ENCODE results near the gene GCN1. TPM values are rescaled to one million over a fixed set of nuclear protein-coding genes. Genes with fewer than 3 reads are reported as not detected.
A peak's percentile ranks its signal among the peaks of the same experiment; 100 is the strongest.

GCN1 gene
- polyA plus RNA-seq, 3 donors = 5.0 to 22.1 (median 8.3) TPM

DNA sequence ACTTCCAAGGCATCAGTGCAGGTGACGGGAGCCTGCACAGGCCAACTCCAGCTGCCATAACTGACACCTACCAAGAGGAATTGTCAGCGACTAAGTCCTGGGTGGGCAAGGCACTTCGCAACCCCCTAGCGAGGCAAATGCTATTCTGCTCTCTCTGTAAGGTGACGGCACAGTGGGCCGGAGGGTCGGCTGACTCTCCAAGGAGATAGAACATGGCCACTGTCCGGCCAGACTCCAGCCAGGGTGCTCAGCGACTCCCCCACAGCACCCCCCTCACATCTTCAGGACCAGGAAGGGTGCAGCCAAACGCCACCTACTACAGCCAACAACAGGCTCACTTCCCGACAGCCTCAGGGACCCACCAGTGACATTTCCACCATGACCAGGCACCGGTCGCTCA lies 91.1 kb downstream of the GCN1 start:
- Histone ChIP-seq H2AFZ (ENCODE audit: insufficient read depth, low read depth, low read length, poor library complexity, severe bottlenecking) (no peak overlapping the region), H3K27me3 (ENCODE audit: control insufficient read depth in 2 of 2, insufficient read depth in 2 of 2, low read length in 2 of 2) (no peaks in the 10 kb centered on the region), H3K4me1 (ENCODE audit: control insufficient read depth in 1 of 2, insufficient read depth in 2 of 2, low read length in 2 of 2) (peaks cover 8 to 19% of the 10 kb centered on the region in 2 donors), H3K79me2 (ENCODE audit: insufficient read depth, low read length) (peaks cover 97% of the 10 kb centered on the region), H3K27ac (ENCODE audit: low read depth in 1 of 2, low read length in 2 of 2) (no peak overlapping the region), H3K4me2 (replicated peaks; ENCODE audit: extremely low read depth, low read length, poor library complexity, severe bottlenecking) (no peak overlapping the region), H3K9ac (ENCODE audit: insufficient read depth, low read length, poor library complexity, severe bottlenecking) (no peak overlapping the region), H3K4me3 (replicated peaks in 1 of 3; ENCODE audit: low read depth in 2 of 3, low read length in 3 of 3) (no peak overlapping the region), H3K9me3 (replicated peaks in 1 of 2; ENCODE audit: control insufficient read depth in 1 of 2, insufficient read depth in 1 of 2, low read length in 2 of 2) (no peaks in the 10 kb centered on the region), H4K20me1 (ENCODE audit: insufficient read depth, low read length) (peaks cover 100% of the 10 kb centered on the region), H3K36me3 (replicated peaks in 1 of 2; ENCODE audit: control insufficient read depth in 1 of 2, insufficient read depth in 2 of 2, low read length in 2 of 2) (peaks cover 77 to 98% of the 10 kb centered on the region in 2 donors)
- Mint-ChIP-seq H3K4me1 (peaks cover 10% of the 10 kb centered on the region), H3K9me3 (no peaks in the 10 kb centered on the region), H3K27ac (no peak overlapping the region), H3K27me3 (ENCODE audit: low read depth in 3 of 3) (no peaks in the 10 kb centered on the region), H3K4me3 (no peak overlapping the region), H3K36me3 (peaks cover 78 to 97% of the 10 kb centered on the region in 2 donors)
- TF ChIP-seq, protein P1, sequence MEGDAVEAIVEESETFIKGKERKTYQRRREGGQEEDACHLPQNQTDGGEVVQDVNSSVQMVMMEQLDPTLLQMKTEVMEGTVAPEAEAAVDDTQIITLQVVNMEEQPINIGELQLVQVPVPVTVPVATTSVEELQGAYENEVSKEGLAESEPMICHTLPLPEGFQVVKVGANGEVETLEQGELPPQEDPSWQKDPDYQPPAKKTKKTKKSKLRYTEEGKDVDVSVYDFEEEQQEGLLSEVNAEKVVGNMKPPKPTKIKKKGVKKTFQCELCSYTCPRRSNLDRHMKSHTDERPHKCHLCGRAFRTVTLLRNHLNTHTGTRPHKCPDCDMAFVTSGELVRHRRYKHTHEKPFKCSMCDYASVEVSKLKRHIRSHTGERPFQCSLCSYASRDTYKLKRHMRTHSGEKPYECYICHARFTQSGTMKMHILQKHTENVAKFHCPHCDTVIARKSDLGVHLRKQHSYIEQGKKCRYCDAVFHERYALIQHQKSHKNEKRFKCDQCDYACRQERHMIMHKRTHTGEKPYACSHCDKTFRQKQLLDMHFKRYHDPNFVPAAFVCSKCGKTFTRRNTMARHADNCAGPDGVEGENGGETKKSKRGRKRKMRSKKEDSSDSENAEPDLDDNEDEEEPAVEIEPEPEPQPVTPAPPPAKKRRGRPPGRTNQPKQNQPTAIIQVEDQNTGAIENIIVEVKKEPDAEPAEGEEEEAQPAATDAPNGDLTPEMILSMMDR (IDR thresholded peaks at IDR 0.05) = no peak
- intact Hi-C loops (cut with micrococcal nuclease) = no loop called here
- WGBS (ENCODE audit: insufficient coverage) = 98% methylated on average over 11 of the region's 13 CpGs
- no peak for DNase-seq

DNA sequence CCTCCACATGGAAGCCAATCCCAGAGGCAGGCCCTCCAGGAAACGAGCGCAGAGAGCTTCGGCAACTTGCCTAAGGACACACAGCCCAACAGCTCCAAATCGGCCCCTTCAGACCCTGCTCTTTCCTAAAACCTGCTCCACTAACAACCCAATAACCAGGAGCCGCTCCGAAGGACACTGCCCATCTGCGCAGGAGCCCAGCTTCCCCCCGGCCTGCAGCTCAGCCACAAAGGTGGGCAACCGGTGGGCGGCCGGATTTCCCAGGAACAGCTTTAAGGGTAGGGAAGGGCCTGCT lies 91.5 kb downstream of the GCN1 start:
- no peak overlapping the region for H3K4me2 ChIP-seq (replicated peaks; ENCODE audit: extremely low read depth, low read length, poor library complexity, severe bottlenecking)
- Mint-ChIP-seq H3K9me3 (no peaks in the 10 kb centered on the region), H3K36me3 (peaks cover 78 to 97% of the 10 kb centered on the region in 2 donors), H3K4me3 (peak overlapping the region in 1 of 2 donors; percentile 52), H3K27ac (peak overlapping the region in 1 of 7 donors; percentile 80), H3K4me1 (peaks cover 10% of the 10 kb centered on the region), H3K27me3 (ENCODE audit: low read depth in 3 of 3) (no peaks in the 10 kb centered on the region)
- H3K79me2 ChIP-seq (ENCODE audit: insufficient read depth, low read length) = peaks cover 93% of the 10 kb centered on the region
- H3K9me3 ChIP-seq (replicated peaks in 1 of 2; ENCODE audit: control insufficient read depth in 1 of 2, insufficient read depth in 1 of 2, low read length in 2 of 2) = no peaks in the 10 kb centered on the region
- DNase-seq = no peak
- no peaks in the 10 kb centered on the region for H3K27me3 ChIP-seq (ENCODE audit: control insufficient read depth in 2 of 2, insufficient read depth in 2 of 2, low read length in 2 of 2)
- intact Hi-C loops (cut with micrococcal nuclease) = no loop called here
- H3K9ac ChIP-seq (ENCODE audit: insufficient read depth, low read length, poor library complexity, severe bottlenecking) = no peak overlapping the region
- H4K20me1 ChIP-seq (ENCODE audit: insufficient read depth, low read length) = peaks cover 100% of the 10 kb centered on the region
- WGBS (ENCODE audit: insufficient coverage) = 98% methylated on average over 11 of the region's 11 CpGs
- H2AFZ ChIP-seq (ENCODE audit: insufficient read depth, low read depth, low read length, poor library complexity, severe bottlenecking) = no peak overlapping the region
- peaks cover 77 to 98% of the 10 kb centered on the region in 2 donors for H3K36me3 ChIP-seq (replicated peaks in 1 of 2; ENCODE audit: control insufficient read depth in 1 of 2, insufficient read depth in 2 of 2, low read length in 2 of 2)
- H3K4me1 ChIP-seq (ENCODE audit: control insufficient read depth in 1 of 2, insufficient read depth in 2 of 2, low read length in 2 of 2) = peaks cover 8 to 19% of the 10 kb centered on the region in 2 donors
- TF ChIP-seq, protein P1 (IDR thresholded peaks at IDR 0.05) = no peak
- no peak overlapping the region for H3K27ac ChIP-seq (ENCODE audit: low read depth in 1 of 2, low read length in 2 of 2)
- H3K4me3 ChIP-seq (replicated peaks in 1 of 3; ENCODE audit: low read depth in 2 of 3, low read length in 3 of 3) = no peak overlapping the region
